Measurements from ENCODE around the gene PEX10.

The PEX10 gene

DNA sequence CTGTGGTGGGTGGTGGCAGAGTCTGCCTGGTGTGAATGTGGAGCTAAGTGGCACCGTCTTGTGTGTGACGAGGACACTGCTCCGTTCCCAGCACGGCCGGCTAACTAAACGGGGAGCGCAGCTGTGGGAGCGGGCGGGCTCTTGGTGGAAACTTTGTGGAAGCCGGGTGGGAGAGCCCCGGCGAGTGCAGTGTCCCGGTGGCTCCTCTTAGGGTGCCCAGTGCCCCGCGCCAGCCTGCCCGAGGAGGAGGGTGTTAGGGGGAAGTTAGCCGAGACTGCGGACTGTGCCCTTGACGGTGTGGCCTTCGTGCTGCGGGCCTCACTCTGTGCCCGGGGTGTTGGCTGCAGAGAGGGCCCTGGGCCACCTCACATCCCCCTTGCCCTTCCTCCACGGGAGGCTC, 9.9 kb downstream of the PEX10 start:
- DNase-seq, result no peak

DNA sequence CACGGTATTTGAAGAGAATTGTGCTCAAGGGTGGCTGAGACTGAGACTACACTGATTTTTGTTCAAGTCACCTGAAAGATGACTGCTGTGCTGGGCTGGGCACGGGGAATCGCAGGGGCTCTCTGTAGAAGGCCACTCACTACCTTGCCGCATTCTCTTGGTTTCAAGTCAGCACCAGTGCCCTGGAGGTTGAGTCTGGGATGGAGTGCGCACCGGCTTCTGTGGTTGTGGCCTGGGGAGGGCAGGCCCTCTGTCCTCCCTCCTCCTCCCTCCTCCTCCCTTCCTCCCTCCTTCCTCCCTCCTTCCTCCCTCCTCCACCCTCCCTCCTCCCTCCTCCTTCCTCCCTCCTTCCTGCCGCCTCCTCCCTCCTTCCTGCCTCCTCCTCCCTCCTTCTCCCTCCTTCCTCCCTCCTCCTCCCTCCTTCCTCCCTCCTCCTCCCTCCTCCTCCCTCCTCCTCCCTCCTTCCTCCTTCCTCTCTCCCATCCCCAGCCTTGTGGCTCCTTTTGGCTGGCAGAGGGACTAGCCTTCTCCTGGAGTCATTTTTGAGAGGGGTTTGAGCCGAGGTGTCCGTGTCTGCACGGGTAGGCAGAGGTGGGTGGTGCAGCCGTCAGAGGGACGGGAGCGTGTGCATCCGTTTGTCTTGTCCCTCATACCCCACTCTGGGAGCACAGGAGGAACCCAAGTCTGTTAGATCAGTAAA, 11.3 kb downstream of the PEX10 start:
- DNase-seq, result no peak

DNA sequence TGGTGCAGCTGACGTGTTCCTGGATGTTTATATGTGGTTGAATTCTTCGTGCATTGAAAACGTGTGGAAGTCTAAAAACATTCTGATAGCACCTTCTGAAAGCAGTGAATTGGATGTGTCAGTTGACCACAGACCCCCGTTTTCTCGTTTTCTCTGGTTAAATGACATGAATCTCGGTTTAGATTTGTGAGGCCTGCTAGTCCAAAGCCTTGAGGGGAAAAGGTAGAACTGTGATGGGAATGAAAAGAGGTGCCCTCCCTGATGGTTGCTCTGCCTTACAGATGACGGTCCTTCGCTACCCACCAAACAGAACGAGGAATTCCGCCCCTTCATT, 11.8 kb downstream of the PEX10 start:
- DNase-seq, result no peak

DNA sequence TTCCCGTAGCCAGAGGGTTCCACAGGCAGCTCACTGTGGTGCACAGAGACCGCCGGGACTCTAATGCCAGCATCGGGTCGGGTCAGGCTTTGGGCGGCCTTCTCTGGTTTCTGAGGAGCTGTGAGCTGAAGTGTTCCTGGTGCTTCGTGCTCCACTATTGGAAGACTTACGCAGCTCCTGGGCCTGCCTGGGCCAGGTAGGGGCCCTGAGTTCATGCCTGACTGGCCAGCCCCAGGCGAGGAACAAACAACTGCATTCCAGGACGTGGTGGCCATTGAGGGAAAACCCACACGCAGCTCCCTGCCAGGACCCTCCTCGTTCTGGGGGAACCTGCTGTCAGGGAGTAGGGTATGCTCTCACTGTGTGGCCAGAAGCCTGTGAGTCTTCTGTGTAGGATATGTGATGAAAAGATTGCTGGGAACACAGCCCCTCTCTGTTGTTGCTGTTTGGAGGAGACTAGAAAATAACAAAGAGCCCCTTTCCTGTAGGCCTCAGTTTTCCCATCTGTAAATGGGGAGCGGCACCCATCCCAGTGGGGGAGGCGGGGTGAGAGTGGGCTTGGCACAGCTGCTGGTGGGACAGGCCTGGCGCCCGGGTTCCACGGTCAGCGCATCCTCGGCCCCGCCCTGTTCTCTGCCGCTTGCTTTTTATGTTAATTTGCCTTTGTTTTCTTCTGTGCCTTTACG, 12.3 kb downstream of the PEX10 start:
- no peak for DNase-seq

DNA sequence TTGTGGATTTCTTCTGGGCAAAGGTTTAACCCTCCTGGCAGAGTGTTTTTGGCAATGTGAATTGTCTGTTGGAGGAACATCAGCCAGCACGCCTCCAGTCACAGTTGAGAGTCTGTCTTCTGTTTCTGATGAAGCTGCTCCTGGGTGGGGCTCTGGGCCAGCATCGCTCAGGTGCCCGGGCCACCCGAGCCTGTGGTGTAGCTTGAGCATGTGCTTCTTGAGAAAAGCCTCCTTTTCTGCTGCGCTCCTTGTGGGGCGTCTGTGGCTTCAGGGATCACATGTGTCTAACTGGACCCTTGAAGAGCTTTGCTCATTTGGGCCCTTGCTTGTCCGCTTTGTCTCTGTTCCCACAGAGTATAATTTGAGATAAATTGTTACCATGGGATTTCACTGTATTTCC, 13.5 kb downstream of the PEX10 start:
- DNase-seq, result no peak

DNA sequence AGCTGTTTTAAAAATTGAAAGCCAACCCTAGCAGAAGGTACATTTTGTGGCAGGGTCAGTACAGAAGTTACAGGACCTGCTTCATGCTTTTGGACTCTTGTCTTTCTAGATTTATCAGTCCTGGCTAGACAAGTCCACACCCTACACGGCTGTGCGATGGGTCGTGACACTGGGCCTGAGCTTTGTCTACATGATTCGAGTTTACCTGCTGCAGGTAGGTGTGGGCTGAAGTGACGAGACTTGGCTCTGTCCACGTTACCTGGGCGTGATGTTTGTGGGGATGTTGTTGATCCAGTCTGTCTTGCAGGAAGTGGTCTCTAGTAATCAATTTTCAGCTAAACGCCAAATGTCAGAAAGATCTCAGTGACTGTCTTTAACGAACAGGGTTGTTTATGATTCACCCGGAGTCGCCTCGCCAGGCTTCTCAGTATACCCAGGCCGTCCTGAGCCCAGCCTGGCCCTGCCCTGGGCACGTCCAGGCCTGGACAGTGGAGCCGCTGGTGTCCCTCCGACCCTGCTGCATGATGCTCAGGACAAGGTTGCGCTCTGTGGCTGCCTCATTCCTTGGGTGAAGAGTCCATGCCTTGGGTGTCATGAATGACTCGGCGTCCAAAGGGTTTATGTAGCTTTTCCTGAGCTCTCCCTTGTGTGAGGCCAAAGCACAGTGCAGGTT, 15.2 kb downstream of the PEX10 start:
- DNase-seq, result no peak

DNA sequence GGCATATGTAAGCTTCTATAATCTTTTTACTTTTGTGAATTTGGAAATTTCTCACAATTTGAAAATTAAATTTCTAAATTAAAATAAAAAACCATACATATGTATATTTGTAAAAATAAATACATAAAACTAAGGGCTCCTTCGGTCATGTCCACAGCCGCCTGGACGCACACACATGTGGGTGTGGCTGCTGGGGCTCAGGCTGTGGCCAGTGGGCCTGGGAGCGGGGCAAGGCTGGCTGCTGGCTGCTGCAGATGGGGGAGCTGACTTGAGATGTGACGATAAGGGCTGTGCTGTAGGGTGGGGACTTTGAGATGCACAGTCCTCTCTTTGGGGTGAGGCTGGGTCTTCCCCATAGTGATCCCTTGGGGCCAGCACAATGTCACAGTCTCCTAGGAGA, 15.9 kb downstream of the PEX10 start:
- DNase-seq, result no peak

DNA sequence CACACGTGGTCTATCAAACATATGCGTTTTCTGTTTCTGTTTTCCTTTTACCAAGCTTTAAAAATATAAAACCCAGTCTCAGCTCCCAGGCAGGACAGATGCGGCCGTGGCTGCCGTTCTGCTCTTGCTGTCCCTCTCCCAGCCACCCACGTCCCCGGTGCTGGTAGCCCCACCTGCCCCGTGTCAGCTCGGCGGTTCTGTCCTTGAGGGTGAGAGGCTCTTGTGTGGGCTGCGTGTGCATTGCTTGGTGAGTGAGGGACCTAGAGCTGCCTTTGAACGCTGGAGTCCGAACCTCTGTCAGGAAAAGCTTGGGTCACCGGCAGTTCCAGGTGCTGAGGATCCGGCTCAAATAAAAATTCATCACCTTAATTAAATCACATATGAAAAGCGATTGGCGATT, 16.3 kb downstream of the PEX10 start:
- DNase-seq, result no peak

DNA sequence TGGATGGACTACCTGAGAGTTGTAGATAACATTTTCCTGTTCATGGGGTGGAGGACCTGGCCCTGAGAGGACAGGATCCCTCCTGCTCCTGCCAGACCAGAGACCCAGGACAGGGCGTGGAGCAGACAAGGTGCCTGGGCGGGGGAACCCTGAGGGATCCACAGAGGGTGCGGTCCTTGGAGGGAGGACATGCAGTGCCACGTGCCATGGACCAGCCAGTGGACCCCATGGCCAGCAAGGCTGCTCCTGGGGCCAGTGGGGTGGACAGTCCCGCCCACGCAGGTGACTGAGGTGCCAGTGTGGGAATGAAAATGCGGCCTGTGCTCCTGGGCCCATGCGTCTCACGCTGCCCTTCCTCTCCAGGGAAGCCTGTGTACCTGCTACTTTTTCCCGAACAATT, 17.1 kb downstream of the PEX10 start:
- no peak for DNase-seq

DNA sequence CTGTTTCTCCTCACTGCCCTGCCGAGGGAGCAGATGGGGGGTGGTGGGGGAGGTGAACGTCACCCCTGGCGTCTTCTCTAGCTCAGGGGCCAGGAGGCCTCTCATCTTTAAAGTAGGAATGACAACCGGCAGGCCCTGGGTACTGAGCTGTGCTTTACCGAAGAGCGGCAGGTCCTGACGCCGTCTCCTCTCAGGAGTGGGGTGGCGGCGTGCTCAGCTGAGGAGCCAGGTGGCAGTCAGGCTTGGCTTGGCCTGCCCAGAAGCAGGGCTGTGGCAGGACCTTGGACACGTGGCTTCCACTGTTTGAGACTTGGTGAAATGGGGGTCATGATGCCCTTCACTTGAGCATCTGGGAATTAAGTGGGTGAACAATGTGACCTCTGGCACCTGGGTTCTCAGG, 17.6 kb downstream of the PEX10 start:
- no peak for DNase-seq

DNA sequence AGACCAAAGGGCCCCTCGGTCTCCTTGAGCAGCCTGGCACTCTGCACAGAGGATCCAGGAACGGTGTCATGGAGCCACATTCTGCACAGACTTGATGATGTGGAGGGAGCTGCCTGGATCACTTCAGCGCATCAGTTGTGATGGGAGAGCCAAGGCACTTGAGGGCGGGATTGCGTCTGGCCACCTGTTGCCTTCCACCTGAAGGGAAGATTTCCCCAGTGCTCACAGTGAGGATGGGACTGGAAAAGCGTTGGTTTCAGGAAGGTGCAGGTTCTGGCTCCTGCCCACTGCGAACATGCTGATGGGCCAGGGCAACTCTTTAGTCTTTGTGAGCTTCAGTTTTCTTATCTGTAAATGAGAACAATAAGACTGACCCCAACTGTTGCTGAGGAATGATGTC, 18.1 kb downstream of the PEX10 start:
- no peak for DNase-seq

DNA sequence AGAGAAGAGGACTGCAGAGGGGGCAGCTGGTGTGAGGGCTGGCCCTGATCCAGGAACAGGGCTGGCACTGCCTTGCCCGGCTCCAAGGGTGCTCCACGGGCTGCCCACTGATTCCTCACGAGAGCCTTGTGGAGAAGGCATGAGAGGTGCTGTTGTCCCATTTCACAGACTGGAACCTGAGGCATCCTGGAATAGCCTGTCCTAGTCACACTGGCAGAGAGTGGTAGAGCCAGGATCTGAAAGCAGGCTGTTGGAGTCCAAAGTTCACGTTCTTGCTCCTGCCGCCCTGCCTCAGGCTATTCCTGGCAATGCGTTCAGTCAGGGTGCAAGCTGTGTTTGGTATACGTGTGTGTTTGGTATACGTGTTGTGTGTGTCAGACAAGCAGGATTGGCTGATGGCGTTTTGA, 18.9 kb downstream of the PEX10 start:
- no peak for DNase-seq

DNA sequence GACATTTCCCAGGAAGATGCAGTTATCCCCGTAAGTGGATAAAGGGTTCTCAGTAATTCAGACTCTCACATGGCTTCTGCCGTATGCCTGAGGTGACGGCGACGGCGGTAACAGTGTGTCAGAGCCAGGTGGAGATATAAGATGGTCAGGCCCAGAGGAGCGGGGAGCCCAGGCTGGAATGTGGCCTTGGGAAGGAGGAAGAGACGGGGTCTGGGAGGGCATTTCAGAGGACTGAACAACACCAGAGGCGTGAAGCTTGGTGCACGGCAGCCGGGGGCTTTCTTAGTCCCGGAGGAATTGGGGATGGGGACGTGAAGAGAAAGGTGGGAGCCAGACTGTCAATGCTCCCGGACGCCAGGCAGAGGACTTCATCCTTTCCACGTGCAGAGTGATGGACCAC, 19.7 kb downstream of the PEX10 start:
- no peak for DNase-seq

DNA sequence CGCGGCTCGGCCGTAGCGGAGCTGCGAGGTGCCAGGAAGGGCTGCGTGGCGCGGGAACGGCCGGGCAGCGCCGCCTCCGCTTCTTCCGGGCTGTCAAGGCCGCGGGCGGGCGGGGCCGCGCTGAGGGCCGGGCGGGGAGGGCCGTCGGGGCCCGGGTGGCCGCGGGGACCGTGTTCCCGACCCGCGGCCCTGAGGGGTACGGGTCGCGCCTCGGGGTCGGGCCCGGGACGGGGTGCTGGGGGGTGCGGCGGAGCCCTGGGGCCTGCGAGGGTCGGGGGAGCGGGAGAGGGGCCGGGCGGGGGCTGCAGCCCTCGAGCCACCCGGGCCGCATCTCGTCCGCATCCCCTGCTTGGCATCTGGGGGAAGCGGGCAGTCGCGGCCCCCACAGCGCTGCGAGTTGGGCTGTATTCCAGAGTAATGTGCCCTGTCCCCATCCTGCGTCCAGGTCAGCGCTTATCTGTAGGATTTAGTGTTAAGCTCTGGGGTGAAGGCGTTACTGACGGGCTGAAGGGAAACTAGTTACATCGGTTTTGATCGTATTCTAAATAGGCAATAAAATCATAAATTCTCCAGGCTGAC, 20.3 kb downstream of the PEX10 start:
- DNase-seq, result no peak

DNA sequence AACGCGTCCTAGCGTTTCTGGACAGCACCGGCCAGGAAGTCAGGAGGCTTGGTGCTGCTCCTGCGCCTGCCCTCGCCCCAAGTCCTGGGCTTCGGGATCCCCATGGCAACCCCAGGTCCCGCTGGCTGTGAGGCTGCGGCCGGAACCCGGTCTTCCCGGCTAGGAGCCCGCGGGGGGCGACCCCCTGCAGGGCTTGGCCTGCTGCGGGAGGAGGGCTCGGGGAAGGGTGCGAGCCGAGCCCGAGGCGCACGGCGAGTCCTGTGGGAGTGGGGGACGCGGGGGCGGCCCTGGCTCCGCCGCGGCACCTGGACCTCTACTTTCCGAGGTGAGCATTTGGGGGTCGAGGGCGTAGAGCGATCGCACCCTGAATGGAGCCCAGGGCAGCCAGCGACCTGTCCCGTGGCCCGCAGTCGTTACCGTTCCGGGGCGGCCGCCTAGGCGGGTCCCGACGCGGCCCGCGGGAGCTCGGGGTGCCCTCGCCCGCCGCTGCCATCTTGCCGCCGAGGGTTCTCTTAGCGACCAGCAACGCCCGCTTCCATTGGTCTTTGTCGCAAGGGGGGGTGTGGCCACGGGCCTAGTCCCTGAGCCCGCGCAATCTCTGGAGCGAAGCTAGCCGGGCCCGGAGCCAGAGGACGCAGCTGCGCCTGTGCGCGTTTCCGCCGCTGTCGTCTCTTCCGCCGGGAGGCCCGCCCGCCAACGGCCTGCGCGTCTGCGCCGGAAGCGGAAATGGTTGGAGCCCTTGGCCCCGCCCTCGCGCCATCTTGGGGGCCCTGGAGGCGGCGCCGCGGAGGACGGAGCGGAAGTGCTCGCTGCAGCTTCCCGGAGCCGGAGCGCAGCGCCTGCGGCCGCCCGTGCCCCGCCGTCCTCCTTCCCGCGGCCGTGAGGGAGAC, 21.1 kb downstream of the PEX10 start, which contains the start of the genes MORN1 and RER1:
Gene MORN1, minus strand, starts transcription at position 514 of the 890 bp plus-strand sequence. Its CDS starts 21 bp downstream, at position 493.
Gene RER1, plus strand, starts transcription at position 801 of the 890 bp plus-strand sequence. CDS start 3,950 bp downstream, outside the sequence.
- peak; percentile 99 for DNase-seq

DNA sequence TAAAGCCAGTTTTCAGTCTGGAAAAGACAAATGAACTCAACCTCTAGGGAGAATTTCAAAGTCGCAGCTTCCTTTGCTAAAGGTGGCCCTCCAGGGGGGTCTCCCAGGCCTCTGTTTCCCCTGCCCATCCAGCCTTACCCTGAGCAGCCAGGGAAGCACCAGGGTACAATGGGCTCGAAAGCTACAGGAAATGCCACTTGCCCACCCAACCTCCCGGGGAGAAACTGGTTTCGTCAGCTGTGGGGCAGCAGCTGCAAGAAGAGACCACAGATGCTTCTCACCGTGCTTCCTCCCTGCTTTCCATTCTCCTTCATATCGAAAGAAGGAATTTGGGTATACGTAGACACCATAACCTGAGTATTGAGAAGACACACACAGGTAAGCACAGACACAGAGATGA, 22.7 kb downstream of the PEX10 start:
- no peak for DNase-seq

DNA sequence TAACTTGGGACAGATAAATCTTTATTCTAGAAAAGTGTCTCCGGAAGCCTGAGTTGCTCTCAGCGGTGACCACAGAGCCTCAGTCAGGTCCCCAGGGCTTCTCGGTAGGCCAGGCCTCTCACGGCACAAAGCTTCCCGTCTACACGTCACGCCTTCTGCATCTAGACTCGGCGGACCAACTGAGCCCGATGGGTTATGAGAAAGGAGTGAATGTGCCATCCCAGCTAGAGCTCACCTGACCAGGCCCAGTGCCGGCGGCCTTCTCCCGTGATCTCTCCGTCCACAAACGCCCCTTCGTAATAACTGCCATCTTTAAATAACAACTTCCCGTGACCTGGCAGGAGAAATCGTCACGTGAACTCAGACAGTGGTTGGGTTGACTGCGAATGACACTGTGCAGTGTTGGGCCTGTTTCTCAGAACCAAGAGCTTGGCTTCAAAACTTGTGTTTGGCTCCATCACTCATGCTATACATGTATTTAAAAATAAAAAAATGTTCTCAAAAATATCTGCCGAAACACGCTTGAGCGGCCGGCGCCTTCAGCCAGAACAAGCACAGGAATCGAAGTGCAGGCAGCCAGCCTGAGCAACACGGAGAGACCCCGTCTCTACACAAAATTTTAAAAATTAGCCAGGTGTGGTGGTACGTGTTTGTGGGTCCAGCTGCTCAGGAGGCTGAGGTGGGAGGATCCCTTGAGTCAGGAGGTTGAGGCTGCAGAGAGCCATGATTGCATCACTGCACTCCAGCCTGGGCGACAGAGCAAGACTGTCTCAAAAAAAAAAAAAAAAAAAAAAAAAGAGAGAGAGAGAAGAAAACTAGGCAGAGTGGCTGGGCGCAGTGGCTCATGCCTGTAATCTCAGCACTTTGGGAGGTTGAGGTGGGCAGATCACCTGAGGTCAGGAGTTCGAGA, 24.1 kb downstream of the PEX10 start:
- no peak for DNase-seq

DNA sequence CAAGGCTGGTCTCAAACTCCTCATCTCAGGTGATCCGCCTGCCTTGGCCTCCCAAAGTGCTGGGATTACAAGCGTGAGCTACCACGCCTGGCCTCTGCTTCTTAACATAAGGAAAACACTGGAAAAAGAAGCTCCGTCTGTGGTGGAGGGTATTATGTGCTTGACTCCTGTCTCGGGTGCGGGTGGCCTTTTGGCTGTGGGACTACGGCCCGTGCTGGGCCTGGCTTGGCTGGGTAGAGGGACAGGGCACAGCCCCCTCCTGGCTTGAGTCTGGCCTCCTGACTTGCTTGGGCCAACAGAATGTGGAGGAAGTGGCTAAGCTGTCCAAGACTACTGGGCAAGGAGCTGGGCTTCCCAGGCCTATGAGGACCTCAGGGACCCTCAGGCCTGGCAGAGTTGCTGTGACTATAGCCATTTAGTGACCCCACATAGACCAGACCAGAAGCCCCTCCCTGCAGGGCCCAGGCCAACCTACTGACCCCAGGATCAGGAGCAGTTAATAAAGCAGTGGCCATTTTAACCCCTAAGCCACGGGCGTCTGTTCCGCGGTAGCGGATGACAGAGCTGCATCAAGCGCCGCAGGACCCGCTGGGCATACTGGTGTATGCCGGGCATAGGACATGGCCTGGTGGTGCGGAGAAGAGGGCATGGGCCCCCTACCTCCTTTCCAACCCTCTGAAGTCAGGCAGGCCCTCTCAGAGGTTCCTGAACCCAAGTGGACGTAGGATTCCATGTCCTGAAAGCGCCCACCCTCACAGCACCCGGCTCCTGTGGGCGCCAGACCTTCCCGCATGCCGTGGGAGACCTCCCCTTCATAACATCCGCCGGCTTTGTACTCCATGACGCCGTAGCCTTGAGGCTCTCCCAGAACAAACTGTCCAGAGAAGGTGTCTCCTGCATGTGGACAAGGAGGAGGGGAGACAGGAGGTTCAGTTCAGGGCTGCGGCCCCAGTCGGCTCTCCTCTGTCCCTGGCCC, 25.4 kb downstream of the PEX10 start:
- DNase-seq, result no peak

DNA sequence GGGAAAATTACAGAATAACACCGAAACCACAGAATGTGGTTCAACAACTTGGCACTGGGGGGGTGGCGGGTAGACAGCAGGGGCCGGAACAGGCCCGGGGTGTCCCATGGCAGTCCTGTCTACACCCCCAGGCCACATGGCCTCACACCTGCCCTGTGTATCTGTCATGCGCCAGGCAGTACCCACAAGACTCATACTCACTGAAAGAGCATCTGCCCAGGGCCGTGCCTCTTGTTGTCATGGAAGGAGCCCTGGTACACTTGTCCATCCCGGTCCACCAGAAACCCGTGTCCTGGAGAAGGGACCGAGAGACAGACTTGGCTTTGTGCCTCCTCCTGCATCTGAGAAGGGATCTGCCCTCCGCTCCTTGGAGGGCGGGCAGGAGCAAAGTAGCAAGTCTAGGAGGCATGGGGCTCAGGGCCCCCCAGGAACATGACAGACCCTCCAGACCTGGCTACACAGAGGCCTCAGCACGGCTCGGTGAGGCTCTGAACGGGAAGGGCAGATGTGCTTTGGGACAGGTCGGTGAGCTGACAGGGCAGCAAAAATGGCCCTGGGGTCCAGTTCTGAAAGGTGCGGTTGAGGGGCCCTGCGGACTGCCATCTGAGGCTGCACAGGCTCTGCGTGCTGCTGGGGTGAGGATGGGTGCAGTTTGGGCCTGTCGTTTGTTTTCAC, 26.6 kb downstream of the PEX10 start:
- DNase-seq, result no peak
